Bronchus fibroblast of lung (primary cell): ENCODE data around the gene GIMAP6. TPM values are rescaled to one million over a fixed set of nuclear protein-coding genes. Genes with fewer than 3 reads are reported as not detected.

Experiments
- total RNA-seq: library from RNA; depleted of rRNA; stranded (reverse); fragments of >200 nt; gene quantifications from 2 replicates; pipeline ENCODE4 v1.2.3, GENCODE V29; 2015

GIMAP6 gene
- total RNA-seq, result not detected in 2 replicates

DNA sequence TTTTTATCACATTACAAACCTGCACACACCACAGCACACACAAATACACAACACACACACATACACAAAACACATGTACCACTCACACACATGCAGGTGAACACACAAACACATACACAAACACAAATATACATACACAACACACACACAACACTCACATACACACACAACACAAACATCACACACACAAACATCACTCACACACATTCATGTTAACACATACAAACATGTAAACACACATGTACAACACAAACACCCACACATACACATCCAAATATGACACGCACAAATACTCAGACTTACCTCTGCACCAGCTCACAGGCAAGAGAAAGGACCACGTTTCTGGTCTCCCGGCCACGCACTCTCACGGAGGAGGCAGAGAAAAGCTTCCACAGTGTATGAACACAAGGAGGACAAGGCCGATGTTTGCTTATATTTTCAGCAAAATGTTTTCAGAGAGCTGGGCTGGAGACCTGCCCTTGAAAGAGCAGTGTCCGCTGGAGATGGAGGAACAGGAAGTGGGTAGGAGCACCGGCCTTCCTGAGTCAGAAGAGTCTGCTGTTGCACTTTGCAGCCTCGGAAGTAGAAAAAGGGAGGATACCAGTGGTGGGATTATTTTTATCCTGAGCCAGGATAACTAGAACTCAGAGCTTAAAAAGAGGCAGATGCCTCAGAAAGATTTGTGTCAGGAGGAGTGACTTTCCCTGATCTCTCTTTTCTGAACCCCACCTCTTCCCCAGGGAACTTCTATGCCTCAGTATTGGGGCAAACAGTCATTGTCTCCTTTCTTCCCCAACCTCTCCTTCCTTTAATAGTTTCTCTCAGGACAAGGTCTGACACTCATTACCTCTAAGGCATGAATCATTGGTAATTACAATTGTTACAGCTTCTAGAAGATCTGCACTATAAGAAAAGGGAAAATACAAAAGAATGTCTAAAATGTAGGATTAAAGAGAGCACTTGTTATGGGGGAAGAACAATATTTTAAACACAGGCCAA lies at the start of gene GIMAP6:
Gene GIMAP6, minus strand, starts transcription at position 520 of the 999 bp plus-strand sequence. CDS start 2,243 bp downstream, outside the sequence.

Other genes starting within 250 kb of the GIMAP6 start
- not detected in 2 replicates for gene GIMAP8, start 181.8 kb downstream of the GIMAP6 start, total RNA-seq
- gene GIMAP7, start 117.5 kb downstream of the GIMAP6 start, total RNA-seq, result not detected in 2 replicates
- not detected in 2 replicates for gene GIMAP4, start 65.0 kb downstream of the GIMAP6 start, total RNA-seq
- gene GIMAP2, start 53.3 kb upstream of the GIMAP6 start, total RNA-seq, result 0.15 and 0.34 TPM in 2 replicates
- gene GIMAP1, start 84.2 kb upstream of the GIMAP6 start, total RNA-seq, result not detected in 2 replicates
- not detected in 2 replicates for gene GIMAP5, start 105.0 kb upstream of the GIMAP6 start, total RNA-seq
- gene TMEM176B, start 168.0 kb upstream of the GIMAP6 start, total RNA-seq, result 0.30 TPM in 1 of 2 replicates, not detected in the other
- 0.15 and 0.50 TPM in 2 replicates for gene TMEM176A, start 168.4 kb upstream of the GIMAP6 start, total RNA-seq
- gene AOC1, start 220.1 kb upstream of the GIMAP6 start, total RNA-seq, result not detected in 2 replicates